HG03520 (cell line): ENCODE measurements around the gene PRR11.
A peak's percentile ranks its signal among the peaks of the same experiment; 100 is the strongest.
"Not testable (repeated sequence)": the region's sequence is repeated elsewhere in the genome, so short reads cannot be mapped to it uniquely, and the experiment has no call there.

Source experiments
- ATAC-seq: cut with Tn5 transposase; IDR thresholded peaks from one replicate; pipeline ENCODE4 v1.9.1; 2021; ENCODE audit warnings: mild to moderate bottlenecking, moderate library complexity; ENCODE audit not compliant: unreplicated experiment

PRR11 gene

DNA sequence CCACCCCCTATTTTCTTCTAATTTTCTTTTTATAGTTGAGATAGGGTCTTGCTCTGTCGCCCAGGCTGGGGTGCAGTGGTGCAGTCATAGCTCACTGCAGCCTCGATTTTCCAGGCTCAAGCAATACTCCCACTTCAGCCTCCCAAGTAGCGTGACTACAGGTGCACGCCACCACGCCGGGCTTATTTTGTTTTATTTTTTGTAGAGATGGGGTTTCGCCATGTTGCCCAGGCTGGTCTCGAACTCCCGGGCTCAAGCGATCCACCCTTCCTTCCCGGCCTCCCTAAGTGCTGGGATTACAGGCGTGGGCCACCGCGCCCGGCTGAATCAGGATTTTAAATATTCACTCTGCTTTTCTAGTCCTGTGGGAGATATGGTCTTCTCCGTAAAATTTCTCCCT lies 63.8 kb downstream of the PRR11 start:
- ATAC-seq: no peak

DNA sequence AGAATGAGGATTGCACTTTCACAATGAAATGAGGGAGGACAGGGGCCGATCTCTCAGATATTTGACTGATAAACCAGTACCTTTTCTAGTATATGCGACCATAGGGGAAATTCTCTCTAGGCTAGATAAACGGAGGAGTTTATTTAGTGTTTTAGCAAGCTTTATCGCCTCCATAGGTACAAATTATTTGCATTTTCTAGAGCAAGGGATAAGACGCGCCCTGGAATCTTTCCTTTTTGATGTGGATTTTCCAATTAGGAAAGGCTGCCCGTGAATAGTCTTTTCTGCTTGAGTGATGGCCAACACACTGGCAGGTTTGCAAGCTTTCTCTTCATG lies 64.4 kb downstream of the PRR11 start:
- ATAC-seq: no peak

DNA sequence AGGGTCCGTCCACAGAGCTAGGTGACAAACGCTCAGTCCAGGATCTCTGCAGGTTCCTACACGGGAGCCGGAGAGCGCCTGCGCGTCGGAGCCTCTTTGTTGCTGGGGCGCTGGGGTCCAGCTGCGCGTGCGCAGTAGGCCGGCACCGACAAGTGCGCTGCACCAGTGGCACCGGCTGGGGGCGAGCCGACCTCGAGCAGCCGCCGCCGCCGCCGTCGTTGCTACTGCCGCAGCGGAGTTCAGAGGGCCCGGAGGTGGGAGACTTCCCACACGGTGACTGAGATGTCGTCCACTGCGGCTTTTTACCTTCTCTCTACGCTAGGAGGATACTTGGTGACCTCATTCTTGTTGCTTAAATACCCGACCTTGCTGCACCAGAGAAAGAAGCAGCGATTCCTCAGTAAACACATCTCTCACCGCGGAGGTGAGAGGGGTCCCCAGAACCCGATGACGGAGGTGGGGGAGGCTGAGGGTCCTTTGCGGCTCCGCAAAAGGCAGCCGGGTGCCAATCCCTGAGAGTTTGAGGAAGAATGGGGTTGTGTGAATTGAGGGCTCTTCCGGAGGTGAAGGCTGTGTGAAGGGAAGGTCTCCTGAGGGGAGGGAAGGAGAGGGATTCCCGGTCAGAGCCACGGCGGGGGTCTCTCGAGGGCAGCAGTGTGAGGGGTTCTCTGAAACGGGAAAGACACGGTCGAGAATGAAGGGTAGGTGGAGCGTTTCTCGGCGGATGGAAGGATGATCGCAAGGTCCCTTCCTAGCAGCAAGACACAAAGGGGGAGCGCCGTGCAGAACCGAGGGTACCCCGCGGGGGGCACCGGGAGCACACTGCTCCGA lies 65.0 kb downstream of the PRR11 start, which contains the start of gene GDPD1:
GDPD1 (plus strand) TSS at position 184 of the 831 bp plus-strand sequence; CDS start at position 283, 99 bp downstream.
- ATAC-seq: peak; percentile 97

- ATAC-seq: no peak
Measured at GRCh38 chr17:59221159-59221847, 65.8 kb downstream of the PRR11 start.

GRCh38 chr17:59223813-59224212 lies 68.3 kb downstream of the PRR11 start:
- ATAC-seq: no peak

- ATAC-seq: not testable (repeated sequence)
Measured at GRCh38 chr17:59228588-59228987, 73.0 kb downstream of the PRR11 start.

DNA sequence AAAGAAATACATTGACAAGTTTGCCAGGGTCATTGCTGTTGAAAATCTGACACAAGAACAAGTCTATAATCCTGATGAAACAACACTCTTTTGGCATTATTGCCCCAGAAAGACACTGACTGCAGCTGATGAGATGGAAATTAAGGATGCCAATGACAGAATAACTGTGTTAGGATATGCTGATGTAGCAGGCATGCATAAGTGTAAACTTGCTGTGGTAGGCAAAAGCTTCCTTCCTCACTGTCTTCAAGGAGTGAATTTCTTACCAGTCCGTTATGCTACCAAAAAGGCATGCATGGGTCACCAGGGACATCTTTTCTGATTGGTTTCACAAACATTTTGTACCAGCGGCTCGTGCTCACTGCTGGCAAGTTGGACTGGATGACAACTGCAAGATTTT lies 75.2 kb downstream of the PRR11 start:
- no peak for ATAC-seq

GRCh38 chr17:59234631-59235030 lies 79.1 kb downstream of the PRR11 start:
- no peak for ATAC-seq

- ATAC-seq: no peak
Measured at GRCh38 chr17:59238906-59239305, 83.4 kb downstream of the PRR11 start.

GRCh38 chr17:59244081-59244480 lies 88.5 kb downstream of the PRR11 start:
- ATAC-seq: no peak
